HG02970 (cell line): ENCODE data around the gene ZNF735.
"Not testable (repeated sequence)": the region's sequence is repeated elsewhere in the genome, so short reads cannot be mapped to it uniquely, and the experiment has no call there.

Experiments used
- ATAC-seq: cut with Tn5 transposase; IDR thresholded peaks from one replicate; pipeline ENCODE4 v1.9.1; 2021; ENCODE audit warnings: mild to moderate bottlenecking, moderate library complexity, moderate number of reproducible peaks; ENCODE audit not compliant: unreplicated experiment, low FRiP score

Gene ZNF735

DNA sequence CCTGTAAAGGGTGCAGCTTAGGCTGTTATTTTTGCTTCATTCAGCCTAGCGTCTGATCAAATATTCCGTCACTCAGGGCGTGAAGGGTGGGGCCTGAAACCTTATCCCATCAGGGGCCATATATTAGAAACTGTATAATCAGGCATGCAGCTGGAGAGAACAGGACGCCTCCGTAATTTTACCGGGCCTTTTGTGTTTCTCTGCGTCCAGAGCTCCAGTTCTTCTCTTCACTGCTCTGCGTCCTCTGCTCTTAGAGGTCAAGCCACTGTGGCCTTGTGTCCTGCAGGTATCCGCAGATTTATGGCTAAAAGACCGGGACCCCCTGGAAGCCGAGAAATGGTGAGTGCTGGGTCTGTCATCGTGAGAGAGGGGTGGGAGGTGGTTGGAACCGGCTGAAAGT is at the start of gene ZNF735:
Gene ZNF735, plus strand, starts transcription at position 301 of the 400 bp plus-strand sequence. Its CDS starts 0 bp downstream, at position 301.
- ATAC-seq, result no peak

DNA sequence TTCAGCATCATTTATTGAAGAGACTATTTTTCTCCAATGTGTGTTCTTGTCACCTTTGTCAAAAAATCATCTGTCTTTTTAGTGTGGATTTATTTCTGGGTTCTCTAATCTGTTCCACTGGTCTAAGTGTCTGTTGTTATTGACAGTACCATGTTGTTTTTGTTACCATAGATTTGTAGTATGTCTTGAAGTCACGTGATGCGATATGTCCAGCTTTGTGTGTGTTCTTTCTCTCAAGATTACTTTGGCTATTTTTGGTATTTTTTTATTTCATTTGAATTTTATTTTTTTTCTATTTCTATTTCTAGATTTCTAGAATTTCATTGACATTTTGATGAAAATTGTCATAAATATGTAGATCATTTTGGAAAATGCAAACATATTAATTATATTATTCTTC is 36.0 kb upstream of the ZNF735 start:
- ATAC-seq, result not testable (repeated sequence)

DNA sequence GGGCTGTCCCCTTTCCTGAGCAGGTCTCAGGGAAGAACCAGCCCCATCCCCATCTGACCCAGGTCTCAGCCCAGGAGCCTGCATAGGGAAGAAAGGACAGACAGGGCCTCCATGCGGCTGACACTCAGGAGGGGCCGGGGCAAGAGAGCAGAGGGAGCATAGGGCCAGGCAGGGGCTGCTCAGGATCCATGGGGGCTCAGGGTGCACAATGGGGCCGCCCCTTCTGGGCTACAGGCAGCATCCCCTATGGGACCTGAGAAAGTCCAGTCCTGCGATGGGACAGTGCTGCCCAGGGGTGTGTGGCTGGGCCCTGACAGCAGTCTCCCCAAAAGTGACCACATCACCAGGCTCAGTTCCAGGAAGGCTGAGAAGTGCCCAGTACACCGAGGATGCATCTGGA is 32.7 kb upstream of the ZNF735 start:
- ATAC-seq, result no peak

- no peak for ATAC-seq
Observed at GRCh38 chr7:64174941-64175340, 32.1 kb upstream of the ZNF735 start.

DNA sequence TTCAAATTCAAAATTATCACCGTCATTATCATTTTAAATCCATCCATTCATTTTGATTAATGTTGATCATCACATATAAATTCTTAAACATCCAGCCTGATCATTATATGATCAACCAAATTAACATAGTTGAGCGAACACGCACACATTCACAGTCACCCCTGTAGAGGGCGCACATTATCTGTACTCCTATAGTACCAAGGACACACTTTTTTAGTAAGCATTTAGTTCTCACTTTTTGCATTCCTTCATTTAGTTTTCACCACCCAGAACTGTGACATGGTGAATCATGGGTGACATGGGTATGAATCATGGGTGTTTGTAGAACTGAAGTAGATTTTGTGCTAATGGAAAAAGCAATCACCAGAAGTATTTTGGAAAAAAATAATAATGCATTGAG is 26.0 kb upstream of the ZNF735 start:
- no peak for ATAC-seq

DNA sequence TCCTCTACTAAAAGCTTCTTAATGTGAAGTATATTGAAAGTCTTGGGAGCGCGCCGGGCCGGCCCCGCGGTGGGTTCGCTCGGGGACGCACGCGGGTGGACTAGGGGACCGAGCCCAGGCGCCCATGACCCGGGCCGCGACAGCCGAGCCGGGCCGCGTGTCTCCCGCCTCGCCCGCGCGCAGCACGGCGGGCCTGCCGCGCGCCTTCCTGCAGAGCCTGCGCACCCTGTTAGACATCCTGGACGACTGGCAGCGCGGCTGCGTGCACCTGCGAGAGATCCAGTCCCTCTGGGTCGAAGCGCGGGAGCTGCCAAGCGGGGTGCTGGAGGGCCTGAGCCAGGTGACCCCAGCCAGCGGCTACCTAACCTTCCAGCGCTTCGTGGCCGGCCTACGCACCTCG is 25.4 kb upstream of the ZNF735 start:
- no peak for ATAC-seq

DNA sequence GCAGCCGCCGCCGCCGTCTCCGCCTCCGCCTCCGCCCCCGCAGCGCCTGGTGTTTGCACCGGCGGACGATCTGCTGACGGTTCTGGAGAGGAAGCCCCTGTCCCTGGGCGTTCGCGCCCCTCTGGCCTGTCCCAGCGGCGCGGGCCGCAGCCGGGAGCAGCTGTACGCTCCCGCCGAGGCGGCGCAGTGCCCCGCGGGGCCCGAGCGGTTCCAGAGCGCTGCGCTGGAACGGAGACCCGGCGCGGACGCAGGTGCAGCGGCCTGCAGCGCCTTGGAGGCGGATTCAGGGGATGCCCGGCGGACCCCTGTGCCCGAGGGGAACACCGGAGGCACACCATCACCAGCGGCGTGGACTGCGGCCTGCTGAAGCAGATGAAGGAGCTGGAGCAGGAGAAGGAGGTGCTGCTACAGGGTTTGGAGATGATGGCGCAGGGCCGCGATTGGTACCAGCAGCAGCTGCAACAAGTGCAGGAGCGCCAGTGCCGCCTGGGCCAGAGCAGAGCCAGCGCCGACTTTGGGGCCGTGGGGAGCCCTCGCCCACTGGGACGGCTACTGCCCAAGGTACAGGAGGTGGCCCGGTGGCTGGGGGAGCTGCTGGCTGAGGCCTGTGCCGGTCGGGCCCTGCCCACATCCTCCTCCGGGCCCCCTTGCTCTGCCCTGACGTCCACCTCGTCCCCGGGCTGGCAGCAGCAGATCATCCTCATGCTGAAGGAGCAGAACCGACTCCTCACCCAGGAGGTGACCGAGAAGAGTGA is 24.8 kb upstream of the ZNF735 start:
- no peak for ATAC-seq

GRCh38 chr7:64183126-64183742 is 23.8 kb upstream of the ZNF735 start:
- ATAC-seq, result no peak

DNA sequence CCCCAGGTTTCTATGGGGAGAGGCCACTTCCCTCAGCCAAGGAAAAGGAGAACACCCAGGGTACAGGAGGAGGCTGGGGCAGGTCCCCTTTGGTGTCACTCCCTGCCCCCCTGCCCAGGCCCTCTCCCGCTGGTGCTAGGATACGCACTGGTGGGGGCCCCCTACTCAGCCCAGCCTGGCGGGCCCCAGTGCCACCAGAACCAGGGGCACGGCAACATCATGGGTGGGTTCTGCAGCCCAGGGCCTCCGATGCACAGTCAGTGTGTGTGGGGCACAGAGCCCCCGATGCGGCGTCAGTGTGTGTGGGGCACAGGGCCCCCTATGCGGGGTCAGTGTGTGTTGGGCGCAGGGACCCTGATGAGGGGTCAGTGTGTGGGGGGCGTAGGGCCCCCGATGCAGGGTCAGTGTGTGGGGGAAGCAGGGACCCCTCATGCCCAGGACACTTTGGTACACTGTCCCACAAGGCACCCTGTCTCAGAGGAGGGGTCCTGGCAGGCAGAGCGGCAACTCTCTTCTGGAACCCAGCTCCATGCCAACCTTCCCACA is 23.1 kb upstream of the ZNF735 start:
- no peak for ATAC-seq

GRCh38 chr7:64184376-64184775 is 22.6 kb upstream of the ZNF735 start:
- ATAC-seq, result no peak

GRCh38 chr7:64187408-64187807 is 19.6 kb upstream of the ZNF735 start:
- ATAC-seq, result no peak

GRCh38 chr7:64192148-64192704 is 14.8 kb upstream of the ZNF735 start:
- no peak for ATAC-seq

- ATAC-seq, result no peak
Observed at GRCh38 chr7:64192775-64193174, 14.2 kb upstream of the ZNF735 start.

DNA sequence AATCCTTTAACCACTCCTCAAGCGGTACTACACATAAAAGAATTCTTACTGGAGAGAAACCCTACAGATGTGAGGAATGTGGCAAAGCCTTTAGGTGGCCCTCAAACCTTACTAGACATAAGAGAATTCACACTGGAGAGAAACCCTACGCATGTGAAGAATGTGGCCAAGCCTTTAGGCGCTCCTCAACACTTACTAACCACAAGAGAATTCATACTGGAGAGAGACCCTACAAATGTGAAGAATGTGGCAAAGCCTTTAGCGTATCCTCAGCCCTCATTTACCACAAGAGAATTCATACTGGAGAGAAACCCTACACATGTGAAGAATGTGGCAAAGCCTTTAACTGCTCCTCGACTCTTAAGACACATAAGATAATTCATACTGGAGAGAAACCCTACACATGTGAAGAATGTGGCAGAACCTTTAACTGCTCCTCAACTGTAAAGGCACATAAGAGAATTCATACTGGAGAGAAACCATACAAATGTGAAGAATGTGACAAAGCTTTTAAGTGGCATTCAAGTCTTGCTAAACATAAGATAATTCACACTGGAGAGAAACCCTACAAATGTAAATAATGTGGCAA is 12.8 kb downstream of the ZNF735 start:
- not testable (repeated sequence) for ATAC-seq

GRCh38 chr7:64223366-64223765 is 16.4 kb downstream of the ZNF735 start:
- no peak for ATAC-seq

DNA sequence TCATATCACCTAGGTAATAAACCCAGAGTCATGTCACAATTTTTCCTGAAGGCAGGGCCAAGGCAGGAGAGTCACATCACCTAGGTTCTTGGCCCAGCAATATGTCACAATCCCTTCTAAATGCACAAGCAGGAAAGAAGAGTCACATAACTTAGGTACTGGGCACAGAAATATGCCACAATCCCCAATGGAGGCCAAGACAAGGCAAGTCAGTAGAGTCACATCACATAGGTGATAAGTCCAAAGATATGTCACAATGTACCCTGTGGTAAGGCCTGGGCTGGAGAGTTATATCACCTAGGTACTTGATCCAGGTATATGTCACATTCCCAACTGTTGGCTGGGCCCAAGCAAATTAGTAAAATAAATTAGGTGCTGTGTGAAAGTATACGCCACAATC is 21.2 kb downstream of the ZNF735 start, which contains the start of gene ZNF679:
Gene ZNF679, plus strand, starts transcription at position 301 of the 400 bp plus-strand sequence. CDS start 20,644 bp downstream, outside the sequence.
- not testable (repeated sequence) for ATAC-seq

DNA sequence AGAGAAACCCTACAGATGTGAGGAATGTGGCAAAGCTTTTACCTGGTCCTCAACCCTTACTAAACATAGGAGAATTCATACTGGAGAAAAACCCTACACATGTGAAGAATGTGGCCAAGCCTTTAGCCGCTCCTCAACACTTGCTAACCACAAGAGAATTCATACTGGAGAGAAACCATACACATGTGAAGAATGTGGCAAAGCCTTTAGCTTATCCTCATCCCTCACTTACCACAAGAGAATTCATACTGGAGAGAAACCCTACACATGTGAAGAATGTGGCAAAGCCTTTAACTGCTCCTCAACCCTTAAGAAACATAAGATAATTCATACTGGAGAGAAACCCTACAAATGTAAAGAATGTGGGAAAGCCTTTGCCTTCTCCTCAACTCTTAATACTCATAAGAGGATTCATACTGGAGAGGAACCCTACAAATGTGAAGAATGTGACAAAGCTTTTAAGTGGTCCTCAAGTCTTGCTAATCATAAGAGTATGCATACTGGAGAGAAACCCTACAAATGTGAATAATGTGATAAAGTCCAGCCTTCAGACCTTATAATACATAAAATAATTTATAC is 59.4 kb downstream of the ZNF735 start:
- no peak for ATAC-seq
